DND-41 (cell line): ENCODE results near the gene SERPINE2.

Experiments
- ATAC-seq: fragments of 200-7000 bp; cut with Tn5 transposase; 3 replicates; pipeline ENCODE4 v1.9.1; 2021; ENCODE audit warnings: low read depth; ENCODE audit not compliant: insufficient read depth
- DNase-seq: peaks from one replicate; pipeline ENCODE4 v3.0.0-alpha.2; 2020
- H2AFZ ChIP-seq: 2 replicates; pipeline ENCODE4 v1.6.0; 2012; ENCODE audit warnings: low read depth, low read length
- H3K27ac ChIP-seq: 2 replicates; pipeline ENCODE4 v1.5.1; 2012; ENCODE audit warnings: low read length, inconsistent platforms
- H3K27me3 ChIP-seq: fragments of 200-600 bp; sonication (generic); 2 replicates; pipeline ENCODE4 v1.6.0; 2012; ENCODE audit warnings: low read length, mild to moderate bottlenecking, inconsistent platforms; ENCODE audit not compliant: insufficient read depth, poor library complexity
- H3K36me3 ChIP-seq: 2 replicates; pipeline ENCODE4 v1.5.1; 2012; ENCODE audit warnings: low read length, inconsistent platforms; ENCODE audit not compliant: insufficient read depth
- H3K4me1 ChIP-seq: 2 replicates; pipeline ENCODE4 v1.5.1; 2012; ENCODE audit warnings: mild to moderate bottlenecking, low read length; ENCODE audit not compliant: insufficient read depth
- H3K4me2 ChIP-seq: 2 replicates; pipeline ENCODE4 v1.6.0; 2012; ENCODE audit warnings: mild to moderate bottlenecking, moderate library complexity, low read length, inconsistent platforms; ENCODE audit not compliant: insufficient read depth
- H3K4me3 ChIP-seq, 2 experiments: fragments of 200-600 bp in 1 of 2; shearing (Covaris generic) in 1 of 2; 2 replicates each; pipeline ENCODE4 v1.5.1; 2012 to 2016; ENCODE audit warnings: inconsistent platforms in 2 of 2, low read length in 2 of 2, mild to moderate bottlenecking in 2 of 2, low read depth in 1 of 2, moderate library complexity in 1 of 2
- H3K79me2 ChIP-seq: 2 replicates; pipeline ENCODE4 v1.6.0; 2012; ENCODE audit warnings: low read length, inconsistent platforms; ENCODE audit not compliant: insufficient read depth
- H3K9ac ChIP-seq: 2 replicates; pipeline ENCODE4 v1.6.0; 2012; ENCODE audit warnings: low read depth, mild to moderate bottlenecking, inconsistent platforms, low read length, moderate library complexity
- H3K9me3 ChIP-seq: 2 replicates; pipeline ENCODE4 v1.5.1; 2012; ENCODE audit warnings: low read length, moderate library complexity, mild to moderate bottlenecking, inconsistent platforms; ENCODE audit not compliant: insufficient read depth, severe bottlenecking
- H4K20me1 ChIP-seq: 2 replicates; pipeline ENCODE4 v1.6.0; 2012; ENCODE audit warnings: low read length; ENCODE audit not compliant: insufficient read depth
- EZH2 ChIP-seq: IDR thresholded peaks from 3 replicates; pipeline ENCODE4 v1.6.1; 2012; ENCODE audit warnings: borderline replicate concordance, low read depth, mild to moderate bottlenecking, moderate library complexity, low read length, inconsistent platforms; ENCODE audit not compliant: severe bottlenecking
- TF ChIP-seq, protein P1 (sequence below): IDR thresholded peaks from 2 replicates; pipeline ENCODE4 v1.5.1; 2012; ENCODE audit warnings: borderline replicate concordance, low read length, moderate library complexity, mild to moderate bottlenecking; ENCODE audit not compliant: poor library complexity, severe bottlenecking; ENCODE audit errors: extremely low read depth

Gene SERPINE2, protein sequence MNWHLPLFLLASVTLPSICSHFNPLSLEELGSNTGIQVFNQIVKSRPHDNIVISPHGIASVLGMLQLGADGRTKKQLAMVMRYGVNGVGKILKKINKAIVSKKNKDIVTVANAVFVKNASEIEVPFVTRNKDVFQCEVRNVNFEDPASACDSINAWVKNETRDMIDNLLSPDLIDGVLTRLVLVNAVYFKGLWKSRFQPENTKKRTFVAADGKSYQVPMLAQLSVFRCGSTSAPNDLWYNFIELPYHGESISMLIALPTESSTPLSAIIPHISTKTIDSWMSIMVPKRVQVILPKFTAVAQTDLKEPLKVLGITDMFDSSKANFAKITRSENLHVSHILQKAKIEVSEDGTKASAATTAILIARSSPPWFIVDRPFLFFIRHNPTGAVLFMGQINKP

DNA sequence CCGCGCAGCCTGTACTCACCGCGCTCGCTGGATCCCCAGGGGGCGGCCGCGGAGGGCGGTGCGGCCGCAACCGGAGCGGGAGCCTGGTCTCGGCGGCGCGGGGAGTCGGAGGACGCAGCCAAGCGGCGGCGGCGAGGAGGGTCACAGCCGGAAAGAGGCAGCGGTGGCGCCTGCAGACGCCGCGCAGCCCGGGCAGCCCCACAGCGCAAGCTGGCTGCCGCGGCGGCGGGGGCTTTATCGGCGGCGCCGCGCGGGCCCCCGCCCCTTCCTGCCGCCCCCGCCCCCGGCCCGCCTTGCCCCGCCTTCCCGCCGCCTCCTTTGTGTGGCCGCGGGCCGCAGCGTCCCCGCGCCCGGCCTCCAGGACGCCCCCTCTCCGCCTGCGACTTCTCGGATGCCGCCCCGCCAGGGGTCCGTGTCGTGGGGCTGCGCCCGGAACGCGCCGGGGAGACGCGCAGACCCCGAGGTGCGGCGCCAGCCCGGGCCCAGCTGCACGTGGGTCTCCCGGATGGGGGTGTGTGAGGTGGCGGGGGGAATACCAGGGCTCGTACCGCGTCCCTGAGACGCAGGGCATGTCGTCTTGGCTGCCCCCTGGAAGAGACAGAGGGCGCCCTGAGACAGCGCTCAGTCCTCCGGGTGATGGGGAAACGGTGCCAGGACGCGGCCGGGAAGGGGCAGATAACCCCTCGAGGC lies at the start of gene SERPINE2:
TSS of gene SERPINE2 (minus strand) at position 207 of the 690 bp plus-strand sequence. CDS start 37,386 bp downstream, outside the sequence.
- ATAC-seq (peak; percentile 78), DNase-seq (peak; percentile 41)
- peak within 1 kb of the TSS; percentile 82 for H3K4me2 ChIP-seq
- H3K9me3 ChIP-seq: no peaks in the 10 kb centered on the region
- H3K27me3 ChIP-seq: peaks cover 54% of the 10 kb centered on the region
- peaks cover 15% of the 10 kb centered on the region for H3K4me1 ChIP-seq
- H3K27ac ChIP-seq: no peak within 1 kb of the TSS
- H3K79me2 ChIP-seq: no peaks in the 10 kb centered on the region
- no peaks in the 10 kb centered on the region for H3K36me3 ChIP-seq
- peak within 1 kb of the TSS; percentile 17 to 49; a peak in 3 of 4 replicates for H3K4me3 ChIP-seq
- TF ChIP-seq, protein P1, sequence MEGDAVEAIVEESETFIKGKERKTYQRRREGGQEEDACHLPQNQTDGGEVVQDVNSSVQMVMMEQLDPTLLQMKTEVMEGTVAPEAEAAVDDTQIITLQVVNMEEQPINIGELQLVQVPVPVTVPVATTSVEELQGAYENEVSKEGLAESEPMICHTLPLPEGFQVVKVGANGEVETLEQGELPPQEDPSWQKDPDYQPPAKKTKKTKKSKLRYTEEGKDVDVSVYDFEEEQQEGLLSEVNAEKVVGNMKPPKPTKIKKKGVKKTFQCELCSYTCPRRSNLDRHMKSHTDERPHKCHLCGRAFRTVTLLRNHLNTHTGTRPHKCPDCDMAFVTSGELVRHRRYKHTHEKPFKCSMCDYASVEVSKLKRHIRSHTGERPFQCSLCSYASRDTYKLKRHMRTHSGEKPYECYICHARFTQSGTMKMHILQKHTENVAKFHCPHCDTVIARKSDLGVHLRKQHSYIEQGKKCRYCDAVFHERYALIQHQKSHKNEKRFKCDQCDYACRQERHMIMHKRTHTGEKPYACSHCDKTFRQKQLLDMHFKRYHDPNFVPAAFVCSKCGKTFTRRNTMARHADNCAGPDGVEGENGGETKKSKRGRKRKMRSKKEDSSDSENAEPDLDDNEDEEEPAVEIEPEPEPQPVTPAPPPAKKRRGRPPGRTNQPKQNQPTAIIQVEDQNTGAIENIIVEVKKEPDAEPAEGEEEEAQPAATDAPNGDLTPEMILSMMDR: peak; percentile 48
- TF ChIP-seq EZH2: no peak
- H4K20me1 ChIP-seq: peaks cover 8% of the 10 kb centered on the region; the same call in 1 of the 2 replicates
- peak within 1 kb of the TSS; percentile 35; the same call in 1 of the 2 replicates for H3K9ac ChIP-seq
- peak within 1 kb of the TSS; percentile 33 for H2AFZ ChIP-seq

DNA sequence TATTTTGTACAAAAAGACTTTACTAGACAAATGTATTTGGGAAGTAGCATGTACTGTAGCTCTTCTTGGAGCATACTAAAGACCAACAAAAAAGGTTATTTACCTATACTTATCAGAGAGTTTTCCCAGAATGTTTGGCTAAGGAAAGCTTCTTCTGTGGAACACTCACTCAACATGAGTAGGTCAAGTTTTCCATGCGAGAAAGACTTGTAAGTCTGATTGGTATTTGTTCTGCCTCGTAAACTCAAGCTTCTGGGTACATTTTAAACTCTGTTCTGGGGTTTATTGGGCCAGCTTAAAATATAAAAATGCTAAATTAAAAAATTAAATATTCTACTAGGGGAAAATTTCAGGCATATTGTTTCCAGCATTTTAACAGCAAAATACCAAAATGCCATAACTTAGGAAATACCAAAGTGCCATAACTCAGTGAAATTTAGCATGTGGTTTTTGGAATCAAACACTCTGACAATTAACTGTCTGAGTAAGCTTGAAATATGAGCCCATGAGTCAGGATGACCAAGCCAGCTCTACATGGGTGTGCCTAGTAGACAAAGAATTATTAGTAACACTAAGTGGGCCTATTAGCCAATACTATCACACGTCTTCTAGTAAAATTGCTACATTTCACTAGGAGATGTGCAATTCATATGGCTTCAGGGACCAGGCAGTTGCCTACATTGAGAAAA lies 47.3 kb upstream of the SERPINE2 start:
- H2AFZ ChIP-seq: no peak overlapping the region
- H4K20me1 ChIP-seq: no peaks in the 10 kb centered on the region
- H3K79me2 ChIP-seq: no peaks in the 10 kb centered on the region
- no peak for TF ChIP-seq EZH2
- H3K4me2 ChIP-seq: no peak overlapping the region
- H3K9ac ChIP-seq: no peak overlapping the region
- H3K4me3 ChIP-seq: no peak overlapping the region
- no peak for DNase-seq
- no peaks in the 10 kb centered on the region for H3K27me3 ChIP-seq
- H3K4me1 ChIP-seq: no peaks in the 10 kb centered on the region
- H3K9me3 ChIP-seq: no peaks in the 10 kb centered on the region
- no peak for ATAC-seq
- H3K27ac ChIP-seq: no peak overlapping the region
- no peaks in the 10 kb centered on the region for H3K36me3 ChIP-seq

DNA sequence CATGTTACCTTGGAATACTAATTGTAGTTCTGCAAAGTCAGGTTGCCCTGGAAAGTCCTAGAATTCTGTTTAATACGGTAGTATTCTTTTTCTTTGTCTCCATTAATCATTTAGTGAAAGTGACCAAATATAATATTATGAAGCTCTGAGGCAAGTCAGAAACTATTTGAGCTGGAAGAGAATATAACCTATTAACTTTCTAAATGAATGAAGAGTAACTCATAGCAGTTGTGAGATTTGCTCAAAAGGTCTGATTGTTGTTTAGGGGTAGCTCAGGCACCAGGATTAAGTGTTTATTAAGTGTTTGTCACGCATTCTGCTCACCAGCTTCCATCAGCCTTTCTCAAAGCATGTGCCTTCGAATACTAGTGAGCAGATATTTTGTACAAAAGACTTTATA lies 46.7 kb upstream of the SERPINE2 start:
- ATAC-seq: no peak
- Histone ChIP-seq H4K20me1 (no peaks in the 10 kb centered on the region), H3K4me2 (no peak overlapping the region), H3K4me3 (no peak overlapping the region), H3K79me2 (no peaks in the 10 kb centered on the region), H3K27me3 (no peaks in the 10 kb centered on the region), H3K4me1 (no peaks in the 10 kb centered on the region), H3K9me3 (no peaks in the 10 kb centered on the region), H3K36me3 (no peaks in the 10 kb centered on the region), H2AFZ (no peak overlapping the region), H3K27ac (no peak overlapping the region), H3K9ac (no peak overlapping the region)
- DNase-seq: no peak
- TF ChIP-seq, protein P1: no peak
- TF ChIP-seq EZH2: no peak

DNA sequence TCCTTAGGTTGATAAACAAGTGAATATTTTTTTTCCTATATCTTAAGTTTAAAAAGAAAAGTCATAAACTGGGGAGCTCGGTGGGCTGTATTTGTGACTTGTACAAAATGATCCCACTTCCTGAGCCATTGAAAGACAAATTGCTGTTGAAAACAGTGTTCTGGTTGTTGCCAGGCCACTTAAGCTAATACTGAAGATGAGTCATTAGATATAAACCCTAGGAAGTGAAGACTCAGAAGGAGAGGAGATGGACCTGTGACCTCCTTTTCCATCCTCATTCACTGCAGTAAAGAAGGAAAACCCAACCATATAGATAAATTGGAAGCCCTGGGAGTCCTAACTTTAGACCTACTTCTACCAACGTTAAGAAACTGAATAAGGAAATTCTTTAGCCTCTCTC lies 46.2 kb upstream of the SERPINE2 start:
- TF ChIP-seq, protein P1: no peak
- no peak for TF ChIP-seq EZH2
- DNase-seq (no peak), ATAC-seq (no peak)
- no peak overlapping the region for H3K4me3 ChIP-seq
- no peaks in the 10 kb centered on the region for H4K20me1 ChIP-seq
- no peak overlapping the region for H3K9ac ChIP-seq
- no peak overlapping the region for H3K27ac ChIP-seq
- H3K4me2 ChIP-seq: no peak overlapping the region
- no peaks in the 10 kb centered on the region for H3K79me2 ChIP-seq
- H2AFZ ChIP-seq: no peak overlapping the region
- no peaks in the 10 kb centered on the region for H3K27me3 ChIP-seq
- no peaks in the 10 kb centered on the region for H3K4me1 ChIP-seq
- no peaks in the 10 kb centered on the region for H3K36me3 ChIP-seq
- no peaks in the 10 kb centered on the region for H3K9me3 ChIP-seq
